Spinal cord (tissue), 10 donors: ENCODE data around the gene GCNT2. TPM values are rescaled to one million over a fixed set of nuclear protein-coding genes. Genes with fewer than 3 reads are reported as not detected.

Experiments
- DNase-seq, 6 donors: peaks; one replicate each; pipeline versions ENCODE4 v3.0.0 to v3.0.0-alpha.2; 2013 to 2015; ENCODE audit warnings: low spot score in 6 of 6, low read depth in 4 of 6
- H3K27ac ChIP-seq: one replicate; pipeline ENCODE4 v1.5.1; 2013; ENCODE audit warnings: low read depth, low read length, control low read depth
- H3K27me3 ChIP-seq: one replicate; pipeline ENCODE4 v1.6.1; 2013; ENCODE audit warnings: low read length; ENCODE audit not compliant: control insufficient read depth, insufficient read depth
- H3K36me3 ChIP-seq: one replicate; pipeline ENCODE4 v1.6.1; 2013; ENCODE audit warnings: low read length; ENCODE audit not compliant: control insufficient read depth, insufficient read depth
- H3K4me1 ChIP-seq: one replicate; pipeline ENCODE4 v1.6.1; 2013; ENCODE audit warnings: low read length; ENCODE audit not compliant: control insufficient read depth, insufficient read depth
- H3K4me3 ChIP-seq: one replicate; pipeline ENCODE4 v1.5.1; 2013; ENCODE audit warnings: low read depth, low read length, control low read depth
- H3K9me3 ChIP-seq: one replicate; pipeline ENCODE4 v1.6.1; 2013; ENCODE audit warnings: low read length; ENCODE audit not compliant: control insufficient read depth, insufficient read depth
- WGBS: methylation state at CpG from one replicate; pipeline ENCODE4 v1.1.5; 2013; ENCODE audit warnings: missing lambda C conversion rate; ENCODE audit not compliant: insufficient coverage; 5-methylcytosine and 5-hydroxymethylcytosine counted together
- polyA plus RNA-seq, 2 donors: library from polyadenylated mRNA; unstranded; fragments of 120-200 nt; gene quantifications; one replicate each; pipeline ENCODE4 v1.2.1, GENCODE V29; 2013; ENCODE audit not compliant: insufficient read length in 2 of 2
- total RNA-seq, 2 donors: library from RNA; depleted of rRNA in 1 of 2; stranded (reverse); fragments of 120-200 nt in 1 of 2; fragments of >200 nt in 1 of 2; gene quantifications; one replicate each; pipeline versions ENCODE4 v1.2.3 to v1.2.4, GENCODE V29; 2013 to 2014
- donor health status: healthy.

Gene GCNT2
- total and polyA plus RNA-seq, 4 donors = 7.9 to 28.8 (median 13.2) TPM

- H3K27me3 ChIP-seq = no peaks in the 10 kb centered on the region
- peaks cover 8% of the 10 kb centered on the region for H3K4me1 ChIP-seq
- peak in 1 of 6 donors; percentile 29 for DNase-seq
- no peak overlapping the region for H3K4me3 ChIP-seq
- no peak overlapping the region for H3K27ac ChIP-seq
- H3K36me3 ChIP-seq = no peaks in the 10 kb centered on the region
- H3K9me3 ChIP-seq = no peaks in the 10 kb centered on the region
- 52% methylated on average over 5 of the region's 10 CpGs for WGBS
These were observed 61.8 kb downstream of the GCNT2 start for GRCh38 chr6:10582774-10583508.

- H3K27me3 ChIP-seq = no peaks in the 10 kb centered on the region
- no peaks in the 10 kb centered on the region for H3K9me3 ChIP-seq
- DNase-seq = no peak
- H3K36me3 ChIP-seq = no peaks in the 10 kb centered on the region
- no peak overlapping the region for H3K4me3 ChIP-seq
- 74% methylated on average over 3 of the region's 3 CpGs for WGBS
- H3K27ac ChIP-seq = no peak overlapping the region
- peaks cover 8% of the 10 kb centered on the region for H3K4me1 ChIP-seq
These were observed 62.4 kb downstream of the GCNT2 start for GRCh38 chr6:10583509-10583901.

- Histone ChIP-seq H3K27me3 (no peaks in the 10 kb centered on the region), H3K4me1 (peaks cover 8% of the 10 kb centered on the region), H3K9me3 (no peaks in the 10 kb centered on the region), H3K36me3 (no peaks in the 10 kb centered on the region), H3K4me3 (no peak overlapping the region), H3K27ac (no peak overlapping the region)
- DNase-seq = no peak
- 60% methylated on average over 1 of the region's 3 CpGs for WGBS
These were observed 63.5 kb downstream of the GCNT2 start for GRCh38 chr6:10584607-10585006.

GRCh38 chr6:10585209-10585845 lies 64.2 kb downstream of the GCNT2 start:
- H3K4me1 ChIP-seq = peaks cover 8% of the 10 kb centered on the region
- H3K36me3 ChIP-seq = no peaks in the 10 kb centered on the region
- H3K27me3 ChIP-seq = no peaks in the 10 kb centered on the region
- no peak overlapping the region for H3K27ac ChIP-seq
- H3K9me3 ChIP-seq = no peaks in the 10 kb centered on the region
- 12% methylated on average over 9 of the region's 13 CpGs for WGBS
- DNase-seq = peak in 2 of 6 donors; percentile 58 to 67
- peak overlapping the region; percentile 20 for H3K4me3 ChIP-seq

- WGBS = 54% methylated on average over 3 of the region's 5 CpGs
- Histone ChIP-seq H3K27me3 (no peaks in the 10 kb centered on the region), H3K4me3 (no peak overlapping the region), H3K36me3 (no peaks in the 10 kb centered on the region), H3K9me3 (no peaks in the 10 kb centered on the region), H3K27ac (no peak overlapping the region), H3K4me1 (peaks cover 8% of the 10 kb centered on the region)
- no peak for DNase-seq
These were observed 65.2 kb downstream of the GCNT2 start for GRCh38 chr6:10586302-10586701.

GRCh38 chr6:10587656-10588406 lies 66.7 kb downstream of the GCNT2 start:
- no peaks in the 10 kb centered on the region for H3K36me3 ChIP-seq
- no peak overlapping the region for H3K27ac ChIP-seq
- H3K4me3 ChIP-seq = no peak overlapping the region
- 57% methylated on average over 9 of the region's 14 CpGs for WGBS
- no peak for DNase-seq
- H3K4me1 ChIP-seq = peaks cover 8% of the 10 kb centered on the region
- no peaks in the 10 kb centered on the region for H3K27me3 ChIP-seq
- H3K9me3 ChIP-seq = no peaks in the 10 kb centered on the region

- no peak overlapping the region for H3K4me3 ChIP-seq
- H3K9me3 ChIP-seq = no peaks in the 10 kb centered on the region
- no peak for DNase-seq
- H3K4me1 ChIP-seq = peaks cover 8% of the 10 kb centered on the region
- WGBS = 91% methylated on average over 6 of the region's 7 CpGs
- H3K27me3 ChIP-seq = no peaks in the 10 kb centered on the region
- H3K27ac ChIP-seq = no peak overlapping the region
- no peaks in the 10 kb centered on the region for H3K36me3 ChIP-seq
These were observed 67.6 kb downstream of the GCNT2 start for GRCh38 chr6:10588562-10589428.

- DNase-seq = no peak
- Histone ChIP-seq H3K27ac (no peak overlapping the region), H3K27me3 (no peaks in the 10 kb centered on the region), H3K9me3 (no peaks in the 10 kb centered on the region), H3K4me1 (peaks cover 8% of the 10 kb centered on the region), H3K4me3 (no peak overlapping the region), H3K36me3 (no peaks in the 10 kb centered on the region)
- WGBS = 100% methylated on average over 1 of the region's 2 CpGs
These were observed 68.2 kb downstream of the GCNT2 start for GRCh38 chr6:10589429-10589727.

GRCh38 chr6:10589983-10590382 lies 68.8 kb downstream of the GCNT2 start:
- H3K9me3 ChIP-seq = no peaks in the 10 kb centered on the region
- 100% methylated on average over 2 of the region's 3 CpGs for WGBS

More at GRCh38 chr6:10589983-10590382, 68.8 kb downstream of the GCNT2 start:
- Histone ChIP-seq H3K27me3 (no peaks in the 10 kb centered on the region), H3K36me3 (no peaks in the 10 kb centered on the region), H3K4me3 (no peak overlapping the region), H3K27ac (no peak overlapping the region), H3K4me1 (peaks cover 7% of the 10 kb centered on the region)
- no peak for DNase-seq
